Measurements from ENCODE around the gene BEND2.

- TF ChIP-seq NR2F2 (IDR thresholded peaks at IDR 0.05) (no peak), CTCF (IDR thresholded peaks at IDR 0.05; ENCODE audit: low read depth, low read length, missing input control) (no peak), RXRA (IDR thresholded peaks at IDR 0.05) (no peak), TAF1 (conservative IDR thresholded peaks at IDR 0.05) (no peak), YY1 (IDR thresholded peaks at IDR 0.05) (no peak), HNF4G (IDR thresholded peaks at IDR 0.05) (no peak), SP1 (IDR thresholded peaks at IDR 0.05) (no peak), RAD21 (IDR thresholded peaks at IDR 0.05) (no peak), JUND (IDR thresholded peaks at IDR 0.05) (no peak), EGR1 (IDR thresholded peaks at IDR 0.05; ENCODE audit: low read depth in 2 of 2) (no peak), FOXA2 (IDR thresholded peaks at IDR 0.05) (no peak)
- TF ChIP-seq, protein P1, sequence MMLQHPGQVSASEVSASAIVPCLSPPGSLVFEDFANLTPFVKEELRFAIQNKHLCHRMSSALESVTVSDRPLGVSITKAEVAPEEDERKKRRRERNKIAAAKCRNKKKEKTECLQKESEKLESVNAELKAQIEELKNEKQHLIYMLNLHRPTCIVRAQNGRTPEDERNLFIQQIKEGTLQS (IDR thresholded peaks at IDR 0.05): no peak
- TF ChIP-seq, protein P2, sequence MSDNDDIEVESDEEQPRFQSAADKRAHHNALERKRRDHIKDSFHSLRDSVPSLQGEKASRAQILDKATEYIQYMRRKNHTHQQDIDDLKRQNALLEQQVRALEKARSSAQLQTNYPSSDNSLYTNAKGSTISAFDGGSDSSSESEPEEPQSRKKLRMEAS (IDR thresholded peaks at IDR 0.05): no peak
Measured at GRCh38 chrX:18252644-18253359, 32.1 kb upstream of the BEND2 start.
